Left kidney (tissue), 2 donors: Measurements from ENCODE around the gene BID. TPM values are rescaled to one million over a fixed set of nuclear protein-coding genes. Genes with fewer than 3 reads are reported as not detected.

Experiments
- DNase-seq: peaks from one replicate; pipeline ENCODE4 v3.0.0-alpha.2; 2013
- polyA plus RNA-seq: library from polyadenylated mRNA; unstranded; fragments of 120-200 nt; gene quantifications from one replicate; pipeline ENCODE4 v1.2.1, GENCODE V29; 2013; ENCODE audit not compliant: insufficient read length

Gene BID
- polyA plus RNA-seq, 1 donor = 16.1 TPM

GRCh38 chr22:17804331-17805080, 30.2 kb upstream of the BID start:
- no peak for DNase-seq

GRCh38 chr22:17803609-17804270, 29.5 kb upstream of the BID start:
- DNase-seq = no peak

DNA sequence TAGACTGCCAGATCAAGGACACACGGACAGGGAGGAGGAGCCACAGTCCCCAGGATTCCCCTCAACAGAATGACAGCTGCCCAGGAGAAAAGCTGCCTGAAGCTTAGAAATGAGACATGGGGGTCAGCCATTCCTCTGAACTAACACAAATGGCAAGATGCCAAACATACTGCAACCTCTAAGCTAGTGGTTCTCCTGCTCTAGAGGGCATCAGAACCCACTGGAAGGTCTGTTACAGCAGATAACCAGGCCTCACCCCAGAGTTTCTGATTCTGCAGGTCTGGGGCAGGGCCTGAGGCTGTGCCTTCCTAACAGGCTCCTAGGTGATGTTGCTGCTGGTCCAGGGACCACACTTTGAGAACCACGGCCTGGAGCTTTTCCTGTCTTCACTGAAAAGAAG, 28.6 kb upstream of the BID start:
- DNase-seq = no peak

DNA sequence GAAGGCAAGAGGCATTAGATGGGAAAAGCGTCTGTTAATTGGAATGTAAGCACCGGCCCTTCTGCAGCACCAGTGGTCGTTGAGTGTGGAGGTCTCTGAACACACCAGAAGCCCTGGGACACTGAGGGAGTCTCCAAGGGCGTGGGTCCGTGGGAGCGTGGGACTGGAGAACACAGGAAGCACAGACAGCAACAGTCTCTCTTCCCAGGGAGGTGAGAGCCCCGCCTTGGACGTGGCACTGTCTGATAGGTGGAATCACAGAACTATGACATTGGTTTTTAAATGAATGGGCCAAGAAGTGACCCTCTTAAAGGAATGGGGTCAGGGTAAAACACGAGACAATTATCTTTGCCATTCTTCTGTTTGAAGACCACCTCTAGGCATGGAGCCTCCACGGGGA, 28.1 kb upstream of the BID start:
- DNase-seq = no peak

DNA sequence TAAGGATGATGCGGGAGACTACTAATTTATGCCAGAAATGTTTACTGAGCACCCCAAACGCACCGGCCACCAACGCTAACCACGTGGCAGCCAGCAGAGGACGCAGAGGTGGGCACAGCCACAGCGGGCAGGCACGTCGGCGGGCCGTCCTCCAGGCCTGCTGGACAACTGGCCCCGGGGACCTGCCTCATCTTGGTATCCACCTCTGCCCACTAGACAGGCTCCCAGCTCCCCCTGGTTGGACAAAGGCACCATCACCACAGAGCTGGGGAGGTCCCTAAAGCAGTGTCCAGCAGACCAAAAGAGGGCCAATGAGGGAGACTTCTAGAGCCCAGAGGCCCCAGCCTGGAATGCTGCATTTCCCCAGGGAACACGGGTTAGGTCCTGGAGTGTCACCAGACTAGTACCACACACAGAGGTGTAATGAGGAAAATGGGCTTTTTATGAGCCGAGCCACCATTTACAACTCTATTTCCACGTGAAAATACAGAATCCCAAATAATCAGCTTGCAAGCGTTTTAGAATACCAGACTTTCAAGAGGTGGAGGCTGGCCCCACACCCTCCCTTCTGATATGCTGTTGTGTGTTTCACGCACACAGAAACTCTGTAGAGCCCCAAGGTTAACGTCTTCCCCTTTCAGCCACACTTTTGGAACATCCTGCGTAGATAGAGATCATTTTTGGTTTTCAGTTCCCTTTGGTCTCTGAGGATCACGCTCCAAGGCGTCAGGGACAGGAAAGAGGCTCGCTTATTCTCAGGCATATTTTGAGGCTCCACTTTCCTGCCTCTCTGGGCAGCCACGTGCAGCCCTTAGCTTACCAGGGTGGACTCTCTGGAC, 23.7 kb upstream of the BID start:
- DNase-seq = no peak

DNA sequence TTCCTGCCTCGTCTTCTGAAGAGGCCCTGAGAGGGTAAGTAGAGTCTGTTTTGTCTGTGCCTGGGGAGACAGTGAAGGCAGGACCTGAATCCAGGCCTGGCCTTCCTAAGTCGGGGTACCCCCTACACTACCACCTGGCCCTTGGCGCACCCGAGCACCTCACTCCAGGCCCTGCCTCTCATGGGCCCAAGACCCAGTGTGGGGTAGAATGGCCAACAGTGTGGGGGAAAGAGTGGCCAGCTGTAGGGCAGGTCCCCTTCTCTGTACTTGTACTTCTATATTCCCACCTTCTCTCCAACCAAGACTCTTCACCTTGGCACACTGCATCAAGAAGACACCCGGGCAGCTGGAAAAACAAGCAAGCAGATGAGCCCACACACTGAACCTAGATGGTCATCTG, 22.4 kb upstream of the BID start:
- no peak for DNase-seq

DNA sequence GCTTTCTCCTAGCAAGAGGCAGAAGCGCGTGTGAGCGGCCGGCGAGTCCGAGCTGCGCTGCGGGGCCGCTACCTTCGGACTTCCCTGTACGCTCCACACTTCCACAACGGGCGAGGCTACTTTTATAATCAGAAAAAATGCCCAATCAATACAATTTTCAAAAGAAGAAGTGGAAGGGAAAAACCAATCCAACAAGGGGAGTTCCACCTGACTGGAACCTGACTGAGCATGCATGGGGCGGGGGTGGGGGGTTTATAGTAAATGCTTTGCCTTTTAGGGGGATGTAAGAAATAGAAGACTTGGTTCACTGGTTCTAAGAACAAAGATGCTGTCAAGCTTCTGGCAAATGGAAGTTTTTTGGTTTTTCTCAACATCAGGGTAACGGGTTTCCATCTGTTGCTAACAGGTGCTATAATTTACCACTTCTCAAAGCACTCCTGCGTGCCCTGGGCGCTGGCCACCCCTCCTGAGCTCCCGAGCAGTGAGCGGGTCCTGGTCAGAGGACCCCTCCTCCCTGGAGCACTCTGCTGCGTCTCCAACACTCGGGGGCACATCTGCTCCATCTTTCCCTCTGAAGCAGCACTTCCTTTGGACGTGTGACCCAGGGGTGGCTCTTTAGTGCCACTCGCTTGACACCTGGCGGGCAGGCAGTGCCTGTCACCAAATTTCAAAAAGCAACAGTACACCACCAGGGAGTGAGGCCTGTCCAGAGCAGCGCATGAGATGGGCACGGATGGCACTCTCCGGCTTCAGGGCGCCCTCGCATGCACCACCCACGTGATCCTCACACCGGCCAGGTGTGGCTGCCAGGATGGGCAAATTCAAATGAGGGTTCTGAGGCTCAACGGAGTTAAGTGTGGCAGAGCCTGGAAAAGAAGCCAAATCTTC, 21.6 kb upstream of the BID start:
- DNase-seq = no peak

DNA sequence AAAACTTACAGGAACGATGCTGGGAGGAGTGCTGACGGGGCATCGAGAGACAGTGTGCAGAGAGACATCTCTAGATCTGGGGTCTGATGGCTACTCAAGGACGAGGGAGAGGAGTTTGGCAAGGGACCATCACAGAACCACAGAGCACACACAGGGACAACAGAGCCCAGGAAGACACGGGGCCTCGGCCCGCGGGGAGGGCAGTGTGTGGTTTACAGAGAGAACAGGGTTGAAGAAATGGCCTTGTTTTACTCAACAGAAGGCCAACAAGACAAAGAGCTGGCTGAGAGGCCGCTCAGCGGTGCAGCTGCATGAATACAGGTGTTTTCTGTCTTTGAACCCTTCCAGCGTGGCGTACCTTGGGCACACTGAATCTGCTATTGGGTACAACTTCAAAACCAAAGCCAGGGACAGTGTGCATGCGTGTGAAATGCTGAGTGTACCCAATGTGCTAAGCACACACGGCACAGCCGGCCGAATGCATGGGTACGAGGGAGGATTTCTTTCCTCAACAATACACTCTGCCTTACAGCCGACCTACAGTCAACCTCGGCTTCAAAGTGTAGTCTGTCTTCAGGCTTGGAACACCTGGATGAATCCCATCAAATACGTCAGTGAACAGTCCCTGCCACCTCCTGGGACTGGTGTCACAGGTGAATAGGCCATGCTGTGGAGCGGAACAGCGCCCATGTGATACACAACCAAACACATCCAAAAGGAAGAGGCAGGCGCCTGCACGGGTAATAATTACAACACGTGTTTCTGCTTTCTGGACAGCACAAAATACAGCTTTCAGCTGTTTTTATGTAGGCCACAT, 20.7 kb upstream of the BID start:
- no peak for DNase-seq

GRCh38 chr22:17792854-17793434, 18.7 kb upstream of the BID start:
- DNase-seq = no peak

DNA sequence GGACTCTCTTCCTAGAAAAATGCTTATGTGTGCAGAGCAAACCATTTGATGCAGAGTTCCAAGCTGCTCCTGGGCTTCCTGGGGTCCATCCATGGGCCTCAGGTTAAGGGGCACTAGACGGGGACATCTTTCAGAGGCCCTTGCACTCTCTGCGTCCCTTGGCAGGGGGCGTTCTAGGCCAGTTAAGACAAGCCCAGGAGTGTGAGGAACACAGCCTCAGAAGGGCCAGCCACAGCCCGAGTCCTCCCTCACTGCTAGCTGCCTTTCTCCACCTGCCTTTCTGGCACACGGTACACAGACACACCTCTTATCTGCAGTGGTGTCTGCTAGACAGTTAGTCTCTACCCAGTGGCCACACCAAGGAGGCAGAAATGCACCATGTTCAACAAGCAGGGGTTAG, 18.0 kb upstream of the BID start:
- DNase-seq = no peak

DNA sequence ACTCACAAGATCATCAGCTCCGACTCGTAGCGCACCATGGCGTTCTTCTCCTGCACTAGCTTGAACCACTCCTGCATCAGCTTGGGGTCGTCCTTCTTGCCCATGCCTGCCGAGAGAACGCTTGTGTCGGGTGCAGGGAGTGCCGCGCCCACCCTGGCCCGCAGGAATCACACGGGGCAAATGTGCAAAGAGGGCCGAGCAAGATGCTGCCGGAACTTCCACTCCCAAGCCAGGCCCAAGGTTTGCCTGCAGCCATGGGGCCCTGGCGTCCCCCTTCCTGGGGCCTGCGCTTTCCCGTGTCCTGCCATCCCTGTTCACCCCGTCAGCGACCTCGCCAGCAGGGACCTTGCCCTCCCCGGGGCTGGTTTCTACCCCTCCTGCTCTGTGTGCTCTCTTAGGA, 16.9 kb upstream of the BID start:
- no peak for DNase-seq

GRCh38 chr22:17789379-17790200, 15.3 kb upstream of the BID start:
- DNase-seq = no peak

DNA sequence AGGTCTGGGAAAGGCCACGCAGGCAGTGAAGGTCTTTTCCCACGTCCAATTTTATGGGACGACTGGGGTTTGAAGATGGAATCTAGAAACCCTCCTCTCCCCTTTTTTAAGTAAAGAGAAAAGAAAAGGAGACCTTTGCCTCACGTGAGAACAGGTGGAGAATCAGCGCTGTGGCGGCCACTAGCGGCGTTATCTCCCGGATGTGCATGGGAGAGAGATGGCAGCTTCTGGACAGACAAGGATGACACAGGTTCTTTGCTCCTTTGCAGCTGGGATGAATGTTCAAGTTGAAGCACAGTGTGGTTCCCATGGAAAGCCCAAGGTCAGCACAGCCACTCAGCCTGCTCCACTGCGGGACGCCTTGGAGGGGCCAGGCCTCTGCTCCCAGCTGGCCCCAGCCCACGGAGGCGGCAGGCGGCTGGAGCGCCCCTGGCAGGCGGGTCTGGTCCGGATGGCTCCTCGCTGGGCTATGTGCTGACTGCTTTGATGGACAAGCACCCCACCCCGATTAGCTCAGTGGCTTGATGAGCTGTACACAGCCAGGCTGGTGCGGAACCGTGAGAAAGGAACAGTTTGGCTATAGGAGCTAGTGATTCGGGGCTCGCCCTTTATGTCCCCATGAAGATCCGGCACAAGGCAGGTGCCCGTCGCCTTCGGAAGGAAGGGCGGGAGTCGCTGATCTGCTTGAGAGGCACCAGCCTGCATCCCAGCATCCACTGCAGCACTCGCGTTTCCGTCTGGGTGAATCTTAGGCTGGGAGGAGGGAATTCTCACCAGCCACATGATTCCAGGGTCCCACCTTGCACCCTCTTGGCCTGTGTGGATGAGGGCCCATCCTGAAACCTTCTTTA, 14.5 kb upstream of the BID start:
- no peak for DNase-seq

DNA sequence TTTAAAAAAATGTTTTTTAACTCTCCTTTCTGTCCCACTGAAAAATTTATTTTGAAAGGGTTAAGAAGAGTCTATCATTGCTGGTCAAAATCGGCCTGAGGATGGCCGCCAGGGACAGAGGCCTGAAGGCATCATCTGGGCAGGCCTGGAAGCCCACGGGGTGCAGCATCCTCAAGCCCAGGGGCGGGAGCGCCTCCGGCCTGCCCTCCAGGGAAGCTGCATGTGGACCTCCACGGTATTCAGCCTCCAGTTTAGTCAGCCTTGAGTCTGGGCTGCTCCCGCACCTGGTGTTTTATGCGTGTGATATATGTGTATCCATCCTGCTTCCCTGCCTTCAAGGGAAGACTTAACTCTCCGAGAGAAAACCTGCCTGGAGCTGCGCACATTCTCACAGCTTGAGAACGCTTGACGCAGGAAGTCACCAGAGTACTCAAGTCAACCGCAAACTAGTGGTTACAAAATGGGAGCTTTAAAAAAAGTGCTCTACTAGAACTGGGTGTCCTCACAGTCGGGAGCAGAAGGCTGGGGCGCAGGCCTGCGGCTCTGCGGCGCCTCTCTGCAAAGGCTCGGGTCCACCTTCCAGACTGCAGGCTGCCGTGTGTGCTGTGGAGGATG, 13.6 kb upstream of the BID start:
- no peak for DNase-seq

DNA sequence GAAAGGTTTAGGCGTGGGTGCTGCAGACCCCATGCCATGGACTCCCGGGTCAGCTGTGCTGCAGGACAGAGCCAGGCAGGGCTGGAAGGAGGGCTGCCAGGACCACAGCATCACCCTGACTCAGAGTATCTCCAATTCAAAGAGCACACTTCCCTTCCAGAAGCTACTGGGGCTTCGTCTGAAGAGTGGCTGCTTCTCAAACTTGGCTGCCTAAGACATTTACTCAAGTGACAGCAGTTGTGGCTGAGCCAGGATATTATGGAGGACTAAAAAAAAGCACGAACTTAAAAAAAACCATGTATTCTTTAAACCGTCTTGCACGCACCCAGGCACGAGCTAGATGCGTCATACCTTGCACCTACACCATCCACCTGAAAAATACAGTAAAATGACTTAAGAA, 13.0 kb upstream of the BID start:
- no peak for DNase-seq

DNA sequence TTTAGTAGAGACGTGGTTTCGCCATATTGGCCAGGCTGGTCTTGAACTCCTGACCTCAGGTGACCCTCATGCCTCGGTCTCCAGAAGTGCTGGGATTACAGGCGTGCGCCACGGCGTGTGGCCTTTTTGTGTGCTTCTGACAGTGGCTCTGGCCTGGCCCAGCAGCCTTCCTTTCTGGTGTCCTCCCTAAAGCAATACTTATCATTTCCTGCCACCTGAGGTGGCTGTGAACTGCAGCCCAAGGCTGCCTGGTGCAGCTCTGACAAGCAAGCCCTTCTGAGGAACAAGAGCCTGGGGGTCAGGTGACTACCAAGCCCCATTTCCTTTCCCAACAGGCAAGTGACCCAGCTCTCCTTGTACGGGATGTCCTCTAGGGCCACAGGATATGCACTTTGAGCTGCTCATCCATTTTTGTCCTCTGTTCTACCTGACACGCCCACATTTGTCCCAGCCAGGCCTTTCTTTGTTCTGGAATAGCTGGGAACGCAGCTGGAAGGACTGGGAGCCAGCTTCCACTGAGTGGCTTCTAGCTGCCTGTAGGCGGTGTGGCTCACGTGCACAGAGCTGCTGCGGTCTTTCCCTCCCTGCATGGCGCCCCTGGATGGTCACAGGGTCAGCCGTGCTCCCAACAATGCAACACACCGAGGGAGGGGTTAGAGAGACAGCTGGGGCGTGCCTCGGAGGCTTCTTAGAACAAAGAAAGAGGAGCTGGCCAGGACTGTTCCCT, 12.3 kb upstream of the BID start:
- no peak for DNase-seq
